ENCODE measurements around the gene OPA3.

- no peak for TF ChIP-seq EZH2phosphoT487 (IDR thresholded peaks at IDR 0.05; ENCODE audit: insufficient read depth, low read depth)
- no peak for TF ChIP-seq EZH2 (IDR thresholded peaks at IDR 0.05; ENCODE audit: insufficient read depth, poor library complexity, severe bottlenecking)
Measured at GRCh38 chr19:45592366-45592765, 7.8 kb upstream of the OPA3 start.
